ENCODE measurements around the gene GPR15LG. TPM values are rescaled to one million over a fixed set of nuclear protein-coding genes. Genes with fewer than 3 reads are reported as not detected.
A peak's percentile ranks its signal among the peaks of the same experiment; 100 is the strongest.

Gene GPR15LG
- total and polyA plus RNA-seq, 10 of the 15 experiments (the other 5 are each of a cell fraction or from before 2014, with no cell fraction given) = 1.1 to 12.2 (median 1.4) TPM

- TF ChIP-seq WRNIP1 (IDR thresholded peaks at IDR 0.05; ENCODE audit: borderline replicate concordance, low read depth, low read length) = no peak
- TF ChIP-seq ZNF384 (IDR thresholded peaks at IDR 0.05; ENCODE audit: borderline replicate concordance, low read depth, low read length) = no peak
- no peak for TF ChIP-seq MXI1 (IDR thresholded peaks at IDR 0.05; ENCODE audit: low read depth, low read length)
- no peak for TF ChIP-seq CTCF (IDR thresholded peaks at IDR 0.05 in 2 of 3, conservative IDR thresholded peaks at IDR 0.05 in 1 of 3; ENCODE audit: control insufficient read depth in 2 of 3, extremely low read depth in 1 of 3, insufficient read depth in 1 of 3, low read depth in 3 of 3, low read length in 3 of 3)
- TF ChIP-seq IKZF2 (IDR thresholded peaks at IDR 0.05) = no peak
- no peak for TF ChIP-seq RFX5 (IDR thresholded peaks at IDR 0.05; ENCODE audit: low read depth, low read length)
- Histone ChIP-seq H2AFZ (ENCODE audit: control insufficient read depth, low read depth, low read length) (no peak overlapping the region), H3K27me3 (replicated peaks in 1 of 2; ENCODE audit: control insufficient read depth in 2 of 2, insufficient read depth in 2 of 2, low read length in 1 of 2) (peaks cover 18 to 29% of the 10 kb centered on the region in 2 experiments), H3K9me3 (replicated peaks; ENCODE audit: control insufficient read depth, insufficient read depth, low read length) (no peaks in the 10 kb centered on the region), H3K4me3 (peak overlapping the region; percentile 51; the same call in 1 of the 2 replicates), H3K4me1 (ENCODE audit: control insufficient read depth, insufficient read depth, low read length) (peaks cover 3% of the 10 kb centered on the region), H3K36me3 (ENCODE audit: control insufficient read depth in 2 of 2, insufficient read depth in 2 of 2, low read length in 1 of 2) (no peaks in the 10 kb centered on the region), H4K20me1 (ENCODE audit: control insufficient read depth, insufficient read depth) (peaks cover 2% of the 10 kb centered on the region), H3K9ac (ENCODE audit: control insufficient read depth, insufficient read depth, low read length) (no peak overlapping the region), H3K79me2 (ENCODE audit: control insufficient read depth, insufficient read depth, low read length) (no peaks in the 10 kb centered on the region), H3K27ac (ENCODE audit: control insufficient read depth, insufficient read depth) (no peak overlapping the region), H3K4me2 (ENCODE audit: control insufficient read depth, insufficient read depth) (peak overlapping the region; percentile 84)
- SMC1A ChIA-PET (ENCODE audit: uncharacterized antibody, unreplicated experiment) = interaction anchor here (0.9 kb wide), 1 partner anchor 47 kb away, joined by 3 read pairs; no protein-coding TSS in a partner anchor
- ATAC-seq = peak; percentile 23
- no TSS peak for BruUV-seq (replicated peaks)
- intact Hi-C loops (cut with micrococcal nuclease; ENCODE audit: unreplicated experiment) = no loop called here
- CTCF ChIA-PET = interaction anchor here (28.3 kb wide), 1 partner anchor 37 kb away, joined by 788 read pairs; no protein-coding TSS in a partner anchor
- no peak for FAIRE-seq
- RAD21 ChIA-PET (ENCODE audit: unreplicated experiment) = no interaction called here
- in situ Hi-C loops (cut with MboI) = loop anchor here (5.0 kb wide), 1 partner anchor 33 kb away; no protein-coding TSS in a partner anchor
- DNase-seq (ENCODE audit: low read depth, low spot score) = no peak
- 70% methylated on average over 37 of the region's 43 CpGs for WGBS (ENCODE audit: insufficient coverage, insufficient replicate concordance, low lambda C conversion rate, missing lambda C conversion rate)
- POLR2A ChIA-PET = no interaction called here
Measured at GRCh38 chr10:84195044-84195830, 21.6 kb downstream of the GPR15LG start.

All from GM12878 (cell line).